ENCODE measurements around the gene RAB11FIP4. TPM values are rescaled to one million over a fixed set of nuclear protein-coding genes. Genes with fewer than 3 reads are reported as not detected.

RAB11FIP4 gene
- total and polyA plus RNA-seq, 2 donors: 5.3 to 9.2 TPM

DNA sequence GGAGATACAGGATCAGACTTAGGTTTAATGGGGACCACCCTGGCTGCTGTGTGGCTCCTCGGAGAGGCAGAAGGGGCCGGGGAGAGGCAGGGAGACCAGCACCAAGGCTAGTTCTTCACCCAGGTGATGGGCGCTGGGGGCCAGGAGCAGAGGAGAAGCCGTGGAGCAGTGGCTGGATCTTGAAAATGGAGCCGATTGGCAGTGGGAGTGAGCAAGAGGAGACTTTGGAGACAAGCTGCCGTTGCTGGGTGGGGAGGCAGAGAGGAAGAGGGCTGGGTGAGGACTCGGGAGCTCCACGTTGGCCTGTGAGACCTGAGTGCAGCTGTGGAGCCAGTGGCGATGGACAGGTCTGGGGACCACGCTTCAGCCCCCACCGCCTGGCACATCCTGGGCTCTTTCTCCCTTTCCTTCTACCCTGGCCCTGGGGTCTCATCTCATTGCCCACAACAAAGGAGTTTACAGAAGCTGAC, 9.0 kb downstream of the RAB11FIP4 start:
- no peak for DNase-seq (ENCODE audit: low read depth in 6 of 9, low spot score in 9 of 9)
- 83% methylated on average over 11 of the region's 11 CpGs for WGBS

GRCh38 chr17:31401456-31402254, 10.2 kb downstream of the RAB11FIP4 start:
- H3K27me3 ChIP-seq (ENCODE audit: control insufficient read depth in 2 of 2, insufficient read depth in 1 of 2, low read length in 1 of 2): peaks cover 0 to 18% of the 10 kb centered on the region in 2 donors
- WGBS: 95% methylated on average over 11 of the region's 11 CpGs
- no peak for DNase-seq (ENCODE audit: low read depth in 6 of 9, low spot score in 9 of 9)
- no peaks in the 10 kb centered on the region for H3K9me3 ChIP-seq (ENCODE audit: control insufficient read depth in 2 of 2, insufficient read depth in 1 of 2, low read length in 1 of 2)
- no peaks in the 10 kb centered on the region for H3K4me1 ChIP-seq (ENCODE audit: control insufficient read depth in 2 of 2, insufficient read depth in 2 of 2, low read length in 2 of 2)
- no peak overlapping the region for H3K4me3 ChIP-seq (ENCODE audit: low read length in 2 of 2)
- H3K36me3 ChIP-seq (ENCODE audit: control insufficient read depth in 2 of 2, insufficient read depth in 2 of 2, low read length in 1 of 2): no peaks in the 10 kb centered on the region
- no peak overlapping the region for H3K27ac ChIP-seq (ENCODE audit: low read depth in 1 of 2, low read length in 1 of 2)

More for the DNA sequence above, 9.0 kb downstream of the RAB11FIP4 start:
- H3K27me3 ChIP-seq (ENCODE audit: control insufficient read depth in 2 of 2, insufficient read depth in 1 of 2, low read length in 1 of 2): peaks cover 0 to 20% of the 10 kb centered on the region in 2 donors
- no peaks in the 10 kb centered on the region for H3K36me3 ChIP-seq (ENCODE audit: control insufficient read depth in 2 of 2, insufficient read depth in 2 of 2, low read length in 1 of 2)
- no peak overlapping the region for H3K4me3 ChIP-seq (ENCODE audit: low read length in 2 of 2)
- no peaks in the 10 kb centered on the region for H3K4me1 ChIP-seq (ENCODE audit: control insufficient read depth in 2 of 2, insufficient read depth in 2 of 2, low read length in 2 of 2)
- no peaks in the 10 kb centered on the region for H3K9me3 ChIP-seq (ENCODE audit: control insufficient read depth in 2 of 2, insufficient read depth in 1 of 2, low read length in 1 of 2)
- H3K27ac ChIP-seq (ENCODE audit: low read depth in 1 of 2, low read length in 1 of 2): no peak overlapping the region

GRCh38 chr17:31404028-31404949, 12.8 kb downstream of the RAB11FIP4 start:
- H3K9me3 ChIP-seq (ENCODE audit: control insufficient read depth in 2 of 2, insufficient read depth in 1 of 2, low read length in 1 of 2): no peaks in the 10 kb centered on the region
- H3K27me3 ChIP-seq (ENCODE audit: control insufficient read depth in 2 of 2, insufficient read depth in 1 of 2, low read length in 1 of 2): peaks cover 0 to 4% of the 10 kb centered on the region in 2 donors
- H3K27ac ChIP-seq (ENCODE audit: low read depth in 1 of 2, low read length in 1 of 2): no peak overlapping the region
- WGBS: 83% methylated on average over 19 of the region's 19 CpGs
- H3K36me3 ChIP-seq (ENCODE audit: control insufficient read depth in 2 of 2, insufficient read depth in 2 of 2, low read length in 1 of 2): no peaks in the 10 kb centered on the region
- no peak overlapping the region for H3K4me3 ChIP-seq (ENCODE audit: low read length in 2 of 2)
- no peaks in the 10 kb centered on the region for H3K4me1 ChIP-seq (ENCODE audit: control insufficient read depth in 2 of 2, insufficient read depth in 2 of 2, low read length in 2 of 2)
- DNase-seq (ENCODE audit: low read depth in 6 of 9, low spot score in 9 of 9): no peak

DNA sequence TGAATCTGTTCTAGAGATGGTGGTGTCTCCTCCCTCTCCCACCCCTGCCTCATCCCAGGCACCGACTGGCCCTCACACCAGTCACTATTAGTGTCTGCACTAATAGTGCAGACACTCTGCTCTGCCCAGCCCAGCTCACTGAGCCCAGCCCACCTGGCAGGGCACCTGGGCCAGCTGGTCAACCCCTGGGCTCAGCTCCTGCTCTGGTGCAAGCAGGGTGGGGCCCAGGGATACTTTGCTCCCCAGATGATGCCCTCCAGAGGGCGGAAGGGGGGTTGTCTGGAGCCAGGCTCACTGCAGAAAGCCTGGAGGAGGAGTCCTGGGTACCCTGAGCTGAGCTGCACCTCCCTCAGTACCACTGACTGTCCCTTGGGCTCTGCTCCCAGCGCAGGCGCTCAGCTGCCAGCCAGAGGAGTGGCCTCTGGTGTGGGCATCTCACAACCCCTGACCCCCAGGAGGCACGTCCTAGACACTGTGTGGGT, 14.5 kb downstream of the RAB11FIP4 start:
- H3K27ac ChIP-seq (ENCODE audit: low read depth in 1 of 2, low read length in 1 of 2): no peak overlapping the region

DNA sequence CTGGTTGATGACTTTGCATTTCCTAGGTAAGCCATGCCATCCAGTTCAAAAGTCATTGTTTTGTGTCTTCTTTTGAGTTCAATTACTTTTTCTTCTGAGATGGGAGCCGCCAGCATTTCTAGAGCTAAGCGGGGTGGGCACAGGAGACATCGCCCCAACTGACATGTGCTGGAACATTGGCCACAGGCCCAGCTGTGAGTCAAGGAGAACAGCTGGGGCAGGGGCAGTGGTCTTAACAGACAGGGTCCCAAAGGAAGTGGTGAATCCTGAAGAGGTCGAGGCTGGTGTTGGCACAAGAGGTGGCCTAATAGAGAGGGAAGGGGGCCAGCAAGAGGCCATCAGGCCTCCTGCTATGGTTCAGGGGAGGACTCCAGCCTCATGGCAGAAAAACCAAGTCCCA, 17.1 kb downstream of the RAB11FIP4 start:
- H3K9me3 ChIP-seq (ENCODE audit: control insufficient read depth in 2 of 2, insufficient read depth in 1 of 2, low read length in 1 of 2): no peaks in the 10 kb centered on the region
- H3K27ac ChIP-seq (ENCODE audit: low read depth in 1 of 2, low read length in 1 of 2): no peak overlapping the region
- H3K27me3 ChIP-seq (ENCODE audit: control insufficient read depth in 2 of 2, insufficient read depth in 1 of 2, low read length in 1 of 2): peaks cover 0 to 7% of the 10 kb centered on the region in 2 donors
- H3K36me3 ChIP-seq (ENCODE audit: control insufficient read depth in 2 of 2, insufficient read depth in 2 of 2, low read length in 1 of 2): no peaks in the 10 kb centered on the region
- 88% methylated on average over 4 of the region's 4 CpGs for WGBS
- H3K4me1 ChIP-seq (ENCODE audit: control insufficient read depth in 2 of 2, insufficient read depth in 2 of 2, low read length in 2 of 2): no peaks in the 10 kb centered on the region
- no peak for DNase-seq (ENCODE audit: low read depth in 6 of 9, low spot score in 9 of 9)
- H3K4me3 ChIP-seq (ENCODE audit: low read length in 2 of 2): no peak overlapping the region

More for the DNA sequence above, 14.5 kb downstream of the RAB11FIP4 start:
- Histone ChIP-seq H3K4me1 (ENCODE audit: control insufficient read depth in 2 of 2, insufficient read depth in 2 of 2, low read length in 2 of 2) (no peaks in the 10 kb centered on the region), H3K9me3 (ENCODE audit: control insufficient read depth in 2 of 2, insufficient read depth in 1 of 2, low read length in 1 of 2) (no peaks in the 10 kb centered on the region), H3K27me3 (ENCODE audit: control insufficient read depth in 2 of 2, insufficient read depth in 1 of 2, low read length in 1 of 2) (peaks cover 0 to 4% of the 10 kb centered on the region in 2 donors), H3K4me3 (ENCODE audit: low read length in 2 of 2) (no peak overlapping the region), H3K36me3 (ENCODE audit: control insufficient read depth in 2 of 2, insufficient read depth in 2 of 2, low read length in 1 of 2) (no peaks in the 10 kb centered on the region)
- 94% methylated on average over 5 of the region's 5 CpGs for WGBS
- DNase-seq (ENCODE audit: low read depth in 6 of 9, low spot score in 9 of 9): no peak

- H3K9me3 ChIP-seq (ENCODE audit: control insufficient read depth in 2 of 2, insufficient read depth in 1 of 2, low read length in 1 of 2): peaks cover 0 to 2% of the 10 kb centered on the region in 2 donors
- H3K27me3 ChIP-seq (ENCODE audit: control insufficient read depth in 2 of 2, insufficient read depth in 1 of 2, low read length in 1 of 2): peaks cover 0 to 11% of the 10 kb centered on the region in 2 donors
- no peak overlapping the region for H3K4me3 ChIP-seq (ENCODE audit: low read length in 2 of 2)
- H3K36me3 ChIP-seq (ENCODE audit: control insufficient read depth in 2 of 2, insufficient read depth in 2 of 2, low read length in 1 of 2): no peaks in the 10 kb centered on the region
- no peak overlapping the region for H3K27ac ChIP-seq (ENCODE audit: low read depth in 1 of 2, low read length in 1 of 2)
- no peaks in the 10 kb centered on the region for H3K4me1 ChIP-seq (ENCODE audit: control insufficient read depth in 2 of 2, insufficient read depth in 2 of 2, low read length in 2 of 2)
- DNase-seq (ENCODE audit: low read depth in 6 of 9, low spot score in 9 of 9): no peak
- WGBS: 95% methylated on average over 13 of the region's 13 CpGs
Observed at GRCh38 chr17:31411707-31412285, 20.3 kb downstream of the RAB11FIP4 start.

DNA sequence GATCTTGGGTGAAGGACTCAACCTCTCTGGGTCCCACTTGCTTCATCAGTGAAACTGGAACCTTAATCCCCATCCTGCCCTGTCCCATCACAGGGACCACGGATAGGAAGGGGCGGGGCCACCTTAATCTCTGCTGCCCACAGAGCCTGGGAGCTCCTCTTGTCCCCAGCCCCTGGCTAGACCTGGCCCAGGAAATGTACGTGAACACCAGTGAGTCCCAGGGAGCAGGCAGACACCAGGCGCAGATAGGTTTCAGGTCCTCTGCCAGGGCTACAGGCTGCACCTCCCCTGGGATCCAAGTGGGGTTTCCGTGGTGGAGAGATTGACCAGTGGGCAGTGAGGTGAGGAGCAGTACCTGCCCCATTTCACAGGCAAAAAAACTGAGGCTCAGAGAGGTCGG, 21.0 kb downstream of the RAB11FIP4 start:
- Histone ChIP-seq H3K9me3 (ENCODE audit: control insufficient read depth in 2 of 2, insufficient read depth in 1 of 2, low read length in 1 of 2) (peaks cover 0 to 2% of the 10 kb centered on the region in 2 donors), H3K4me3 (ENCODE audit: low read length in 2 of 2) (no peak overlapping the region), H3K27ac (ENCODE audit: low read depth in 1 of 2, low read length in 1 of 2) (no peak overlapping the region), H3K4me1 (ENCODE audit: control insufficient read depth in 2 of 2, insufficient read depth in 2 of 2, low read length in 2 of 2) (no peaks in the 10 kb centered on the region), H3K27me3 (ENCODE audit: control insufficient read depth in 2 of 2, insufficient read depth in 1 of 2, low read length in 1 of 2) (peaks cover 0 to 11% of the 10 kb centered on the region in 2 donors), H3K36me3 (ENCODE audit: control insufficient read depth in 2 of 2, insufficient read depth in 2 of 2, low read length in 1 of 2) (no peaks in the 10 kb centered on the region)
- WGBS: 89% methylated on average over 6 of the region's 6 CpGs
- DNase-seq (ENCODE audit: low read depth in 6 of 9, low spot score in 9 of 9): no peak

GRCh38 chr17:31413081-31413799, 21.8 kb downstream of the RAB11FIP4 start:
- no peaks in the 10 kb centered on the region for H3K36me3 ChIP-seq (ENCODE audit: control insufficient read depth in 2 of 2, insufficient read depth in 2 of 2, low read length in 1 of 2)
- H3K27me3 ChIP-seq (ENCODE audit: control insufficient read depth in 2 of 2, insufficient read depth in 1 of 2, low read length in 1 of 2): peaks cover 0 to 11% of the 10 kb centered on the region in 2 donors
- 92% methylated on average over 15 of the region's 15 CpGs for whole genome bisulfite sequencing
- peaks cover 0 to 2% of the 10 kb centered on the region in 2 donors for H3K9me3 ChIP-seq (ENCODE audit: control insufficient read depth in 2 of 2, insufficient read depth in 1 of 2, low read length in 1 of 2)
- no peak for DNase-seq (ENCODE audit: low read depth in 6 of 9, low spot score in 9 of 9)
- no peaks in the 10 kb centered on the region for H3K4me1 ChIP-seq (ENCODE audit: control insufficient read depth in 2 of 2, insufficient read depth in 2 of 2, low read length in 2 of 2)
- no peak overlapping the region for H3K27ac ChIP-seq (ENCODE audit: low read depth in 1 of 2, low read length in 1 of 2)
- H3K4me3 ChIP-seq (ENCODE audit: low read length in 2 of 2): no peak overlapping the region
